Rectal smooth muscle tissue (tissue), 1 donor: ENCODE results near the gene SAA1.

Experiments
- H3K27ac ChIP-seq: one replicate; pipeline ENCODE4 v1.7.0; 2013; ENCODE audit warnings: low read depth, low read length, inconsistent platforms
- H3K27me3 ChIP-seq: one replicate; pipeline ENCODE4 v1.7.0; 2013; ENCODE audit warnings: low read length; ENCODE audit not compliant: control insufficient read depth, insufficient read depth
- H3K36me3 ChIP-seq: one replicate; pipeline ENCODE4 v1.7.0; 2013; ENCODE audit warnings: low read length; ENCODE audit not compliant: control insufficient read depth, insufficient read depth
- H3K4me1 ChIP-seq: one replicate; pipeline ENCODE4 v1.7.0; 2013; ENCODE audit warnings: low read length; ENCODE audit not compliant: control insufficient read depth, insufficient read depth
- H3K4me3 ChIP-seq: one replicate; pipeline ENCODE4 v1.7.0; 2013; ENCODE audit warnings: low read length
- H3K9ac ChIP-seq: one replicate; pipeline ENCODE4 v1.7.0; 2013; ENCODE audit warnings: low read length

The SAA1 gene

GRCh38 chr11:18299721-18300120 lies 33.7 kb downstream of the SAA1 start:
- no peak overlapping the region for H3K9ac ChIP-seq
- H3K27me3 ChIP-seq: no peaks in the 10 kb centered on the region
- H3K4me1 ChIP-seq: no peaks in the 10 kb centered on the region
- H3K4me3 ChIP-seq: no peak overlapping the region
- no peak overlapping the region for H3K27ac ChIP-seq
- peaks cover 13% of the 10 kb centered on the region for H3K36me3 ChIP-seq

GRCh38 chr11:18304745-18305144 lies 38.7 kb downstream of the SAA1 start:
- Histone ChIP-seq H3K4me1 (no peaks in the 10 kb centered on the region), H3K27ac (no peak overlapping the region), H3K4me3 (no peak overlapping the region), H3K36me3 (peaks cover 7% of the 10 kb centered on the region), H3K9ac (no peak overlapping the region), H3K27me3 (no peaks in the 10 kb centered on the region)

GRCh38 chr11:18307461-18308139 lies 41.5 kb downstream of the SAA1 start:
- no peaks in the 10 kb centered on the region for H3K27me3 ChIP-seq
- no peak overlapping the region for H3K4me3 ChIP-seq
- H3K27ac ChIP-seq: no peak overlapping the region
- H3K9ac ChIP-seq: no peak overlapping the region
- H3K36me3 ChIP-seq: peaks cover 13% of the 10 kb centered on the region
- H3K4me1 ChIP-seq: no peaks in the 10 kb centered on the region

GRCh38 chr11:18308242-18308641 lies 42.2 kb downstream of the SAA1 start:
- peaks cover 13% of the 10 kb centered on the region for H3K36me3 ChIP-seq
- no peak overlapping the region for H3K27ac ChIP-seq
- H3K27me3 ChIP-seq: no peaks in the 10 kb centered on the region
- no peak overlapping the region for H3K9ac ChIP-seq
- no peaks in the 10 kb centered on the region for H3K4me1 ChIP-seq
- H3K4me3 ChIP-seq: no peak overlapping the region

GRCh38 chr11:18309691-18310090 lies 43.6 kb downstream of the SAA1 start:
- Histone ChIP-seq H3K4me1 (no peaks in the 10 kb centered on the region), H3K36me3 (peaks cover 13% of the 10 kb centered on the region), H3K27ac (no peak overlapping the region)

GRCh38 chr11:18310800-18311340 lies 44.8 kb downstream of the SAA1 start:
- H3K27me3 ChIP-seq: no peaks in the 10 kb centered on the region
- peaks cover 10% of the 10 kb centered on the region for H3K36me3 ChIP-seq
- H3K4me1 ChIP-seq: no peaks in the 10 kb centered on the region
- no peak overlapping the region for H3K4me3 ChIP-seq
- no peak overlapping the region for H3K27ac ChIP-seq
- H3K9ac ChIP-seq: no peak overlapping the region

More at GRCh38 chr11:18309691-18310090, 43.6 kb downstream of the SAA1 start:
- Histone ChIP-seq H3K9ac (no peak overlapping the region), H3K4me3 (no peak overlapping the region), H3K27me3 (no peaks in the 10 kb centered on the region)

GRCh38 chr11:18312012-18312411 lies 45.9 kb downstream of the SAA1 start:
- H3K9ac ChIP-seq: no peak overlapping the region
- no peaks in the 10 kb centered on the region for H3K4me1 ChIP-seq
- no peak overlapping the region for H3K4me3 ChIP-seq
- H3K27ac ChIP-seq: no peak overlapping the region
- peaks cover 6% of the 10 kb centered on the region for H3K36me3 ChIP-seq
- H3K27me3 ChIP-seq: no peaks in the 10 kb centered on the region

- no peak overlapping the region for H3K27ac ChIP-seq
- no peak overlapping the region for H3K9ac ChIP-seq
- peaks cover 6% of the 10 kb centered on the region for H3K36me3 ChIP-seq
- no peak overlapping the region for H3K4me3 ChIP-seq
- no peaks in the 10 kb centered on the region for H3K4me1 ChIP-seq
- H3K27me3 ChIP-seq: no peaks in the 10 kb centered on the region
Observed at GRCh38 chr11:18312663-18313420, 46.8 kb downstream of the SAA1 start.

GRCh38 chr11:18313965-18314763 lies 48.1 kb downstream of the SAA1 start:
- Histone ChIP-seq H3K9ac (no peak overlapping the region), H3K4me3 (no peak overlapping the region), H3K27ac (no peak overlapping the region), H3K36me3 (peaks cover 6% of the 10 kb centered on the region), H3K27me3 (no peaks in the 10 kb centered on the region), H3K4me1 (no peaks in the 10 kb centered on the region)

- Histone ChIP-seq H3K4me1 (no peaks in the 10 kb centered on the region), H3K9ac (no peak overlapping the region), H3K27me3 (no peaks in the 10 kb centered on the region), H3K4me3 (no peak overlapping the region), H3K36me3 (peaks cover 6% of the 10 kb centered on the region), H3K27ac (no peak overlapping the region)
Observed at GRCh38 chr11:18314784-18315523, 48.9 kb downstream of the SAA1 start.

GRCh38 chr11:18315893-18316292 lies 49.8 kb downstream of the SAA1 start:
- Histone ChIP-seq H3K4me1 (no peaks in the 10 kb centered on the region), H3K27ac (no peak overlapping the region), H3K4me3 (no peak overlapping the region), H3K36me3 (no peaks in the 10 kb centered on the region), H3K9ac (no peak overlapping the region), H3K27me3 (no peaks in the 10 kb centered on the region)

- peaks cover 6% of the 10 kb centered on the region for H3K4me1 ChIP-seq
- H3K9ac ChIP-seq: no peak overlapping the region
- no peak overlapping the region for H3K27ac ChIP-seq
- H3K27me3 ChIP-seq: no peaks in the 10 kb centered on the region
- H3K36me3 ChIP-seq: no peaks in the 10 kb centered on the region
- no peak overlapping the region for H3K4me3 ChIP-seq
Observed at GRCh38 chr11:18317551-18317950, 51.5 kb downstream of the SAA1 start.
